ENCODE results near the gene CEP290.
"Not testable (repeated sequence)": the region's sequence is repeated elsewhere in the genome, so short reads cannot be mapped to it uniquely, and the experiment has no call there.

The CEP290 gene

GRCh38 chr12:88144037-88144436 lies 2.1 kb upstream of the CEP290 start:
- no peak for DNase-seq

- DNase-seq, result peak; percentile 14
These were observed 713 bp upstream of the CEP290 start for GRCh38 chr12:88142610-88142991.

DNA sequence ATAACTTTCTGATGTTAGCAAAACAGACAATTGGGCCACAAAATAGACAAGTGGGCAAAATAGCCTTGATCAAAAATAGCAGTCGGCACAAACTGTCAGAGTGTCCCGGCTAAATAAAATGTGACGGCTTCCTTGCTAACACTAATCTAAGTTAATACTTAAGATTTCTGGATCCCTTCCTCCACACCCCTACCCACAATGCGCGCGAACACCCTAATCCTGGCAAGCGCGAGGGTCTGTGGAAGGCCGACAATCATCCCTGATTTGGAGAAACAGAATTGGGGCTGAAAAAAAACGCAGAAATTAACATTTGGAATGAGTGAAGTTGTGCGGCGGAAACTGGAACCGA lies 489 bp downstream of the CEP290 start:
- DNase-seq, result no peak

GRCh38 chr12:88139711-88140110 lies 2.2 kb downstream of the CEP290 start:
- not testable (repeated sequence) for DNase-seq

GRCh38 chr12:88133181-88133580 lies 8.7 kb downstream of the CEP290 start:
- not testable (repeated sequence) for DNase-seq

DNA sequence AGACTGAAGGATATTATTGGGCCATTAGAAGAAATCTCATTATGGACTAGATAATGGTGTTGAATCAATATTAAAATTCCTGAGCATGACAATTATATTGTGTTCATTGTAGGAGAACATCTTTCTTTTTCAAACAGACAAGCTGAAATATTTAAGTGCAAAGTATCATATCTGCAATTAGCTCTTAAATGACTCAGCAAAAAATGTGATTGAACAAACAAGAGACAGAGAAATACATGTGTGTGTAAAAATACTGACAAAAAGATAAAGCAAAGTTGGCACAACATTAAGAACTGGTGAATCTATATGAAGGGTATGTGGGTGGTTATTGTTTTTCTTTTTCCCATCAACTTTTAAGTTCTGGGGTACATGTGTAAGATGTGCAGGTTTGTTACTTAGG lies 9.5 kb downstream of the CEP290 start:
- DNase-seq, result no peak

DNA sequence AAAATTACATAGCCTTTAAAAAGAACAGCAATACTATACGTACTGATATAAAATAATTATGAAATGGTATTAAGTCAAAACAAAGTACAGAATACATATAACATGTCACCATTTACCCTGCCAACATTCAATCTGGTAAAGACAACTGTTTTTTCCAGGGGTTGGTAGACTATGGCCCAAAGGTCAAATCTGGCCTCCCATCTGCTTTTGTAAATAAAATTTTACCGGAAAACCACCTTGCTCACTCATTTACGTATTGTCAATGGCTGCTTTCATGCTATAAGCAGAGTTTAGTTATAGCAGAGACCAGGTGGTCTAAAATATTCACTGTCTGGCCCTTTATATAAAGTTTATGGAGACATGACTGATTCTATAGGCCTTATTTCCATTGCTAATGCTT lies 14.0 kb downstream of the CEP290 start:
- no peak for DNase-seq

DNA sequence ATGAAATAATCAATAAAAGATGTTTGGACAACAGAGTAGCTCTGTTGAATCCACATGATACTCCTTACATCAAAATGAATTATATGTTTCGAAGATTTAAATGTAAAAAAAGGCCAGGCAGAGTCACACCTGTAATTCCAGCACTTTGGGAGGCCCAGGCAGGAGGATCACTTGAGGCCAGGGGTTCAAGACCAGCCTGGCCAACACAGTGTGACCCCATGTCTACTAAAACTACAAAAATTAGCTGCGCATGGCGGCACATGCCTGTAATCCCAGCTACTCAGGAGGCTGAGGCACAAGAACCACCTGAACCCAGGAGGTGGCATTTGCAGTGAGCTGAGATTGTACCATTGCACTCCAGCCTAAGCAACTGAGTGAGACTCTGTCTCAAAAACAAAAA lies 14.8 kb downstream of the CEP290 start:
- DNase-seq, result no peak

DNA sequence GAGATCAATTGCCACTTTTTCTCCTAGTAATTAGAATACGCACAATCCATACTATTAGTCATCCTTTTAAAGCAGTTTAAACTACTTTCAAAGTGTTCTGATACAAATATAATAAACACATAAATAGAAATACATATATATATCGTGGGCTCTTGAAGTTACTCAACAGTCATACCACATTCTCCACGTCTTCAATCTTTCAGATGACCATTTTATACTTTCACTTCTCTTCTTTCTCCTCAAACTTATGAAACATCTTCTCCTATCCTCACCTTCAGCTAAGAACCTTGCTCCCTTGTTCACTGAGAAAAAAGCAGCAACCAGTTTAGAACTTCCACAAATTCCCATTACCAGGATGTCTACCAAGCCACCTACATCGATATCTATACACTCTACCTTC lies 19.2 kb downstream of the CEP290 start:
- no peak for DNase-seq

DNA sequence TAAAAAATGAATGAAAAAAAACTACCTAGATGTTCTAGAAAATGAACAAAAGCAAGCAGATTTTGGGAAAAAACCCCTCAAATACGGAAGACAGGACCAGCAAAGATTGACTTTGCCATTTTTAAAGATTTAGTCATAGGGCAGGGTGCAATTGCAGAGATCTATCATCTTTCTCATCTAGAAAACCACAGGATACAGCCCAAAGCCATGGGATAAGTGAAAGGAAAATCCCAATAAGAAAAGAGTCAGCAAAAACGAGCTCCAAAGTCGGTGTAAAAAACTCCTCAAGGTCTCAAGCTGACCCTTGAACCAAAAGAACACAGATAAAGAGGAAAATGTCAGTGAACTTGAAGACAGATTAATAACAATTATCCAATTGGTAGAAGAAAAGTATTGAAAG lies 28.0 kb downstream of the CEP290 start:
- DNase-seq, result no peak

DNA sequence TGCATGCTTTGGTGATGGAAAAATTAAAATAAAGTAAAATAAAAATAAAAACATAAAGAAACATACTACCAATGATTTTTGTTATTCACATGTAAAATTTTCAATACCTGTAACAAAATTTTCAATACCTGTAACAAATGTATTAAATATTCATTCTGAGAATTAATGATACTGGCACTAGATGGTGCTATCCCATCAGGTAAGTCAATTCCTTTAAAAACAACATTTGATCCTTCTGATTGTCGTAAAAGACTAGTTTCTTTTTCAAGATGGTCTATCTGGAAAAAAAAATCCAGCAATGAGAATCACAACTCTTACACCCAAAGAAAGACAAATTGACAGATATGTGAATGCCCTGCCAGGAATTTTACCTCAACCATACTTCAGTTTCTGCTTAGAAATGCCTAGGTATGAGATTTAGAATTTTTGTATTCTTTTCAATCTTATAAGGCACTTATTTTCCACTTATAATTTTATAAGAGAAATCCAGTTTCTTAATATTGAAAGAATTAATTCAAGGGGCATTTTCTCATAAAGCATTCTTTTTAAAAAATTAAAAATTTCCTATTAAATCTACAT lies 30.7 kb downstream of the CEP290 start:
- peak; percentile 31 for DNase-seq

- no peak for DNase-seq
These were observed 33.9 kb downstream of the CEP290 start for GRCh38 chr12:88108021-88108420.

DNA sequence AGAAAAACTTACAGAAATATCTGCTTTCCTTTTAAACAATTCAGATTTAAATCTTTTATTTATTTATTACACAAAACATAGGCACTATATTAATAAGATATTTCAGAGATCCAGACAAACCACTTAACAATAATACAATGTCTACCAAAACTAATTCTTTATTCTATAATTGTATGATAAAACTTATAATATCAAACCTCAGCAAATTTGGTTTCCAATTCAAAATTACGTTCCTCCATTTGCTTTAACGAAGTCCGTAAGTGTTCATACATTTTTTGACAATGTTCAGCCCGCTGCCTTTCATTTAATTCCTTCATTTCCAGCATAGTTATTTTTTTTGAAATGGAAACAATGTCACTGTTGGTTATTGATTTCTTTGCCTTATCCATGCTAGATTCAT lies 48.3 kb downstream of the CEP290 start:
- DNase-seq, result no peak

DNA sequence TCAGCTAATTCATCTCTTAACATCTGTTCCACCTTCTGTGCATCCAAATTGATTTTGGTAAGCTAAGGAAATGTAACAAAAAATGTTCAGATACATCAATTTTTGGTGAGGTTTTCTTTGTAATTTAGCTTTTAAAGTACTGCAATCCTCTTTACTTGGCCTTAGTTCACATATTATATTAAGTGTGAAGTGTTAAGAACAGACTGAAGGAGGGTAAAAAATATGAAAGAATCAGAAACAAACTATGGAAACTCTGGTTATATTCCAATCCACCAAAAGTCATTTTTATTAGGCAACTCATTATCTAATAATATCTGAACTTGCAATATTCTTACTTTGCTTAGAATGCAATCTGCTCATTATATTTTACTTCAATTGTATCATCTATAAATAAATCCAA lies 49.1 kb downstream of the CEP290 start:
- DNase-seq, result no peak

DNA sequence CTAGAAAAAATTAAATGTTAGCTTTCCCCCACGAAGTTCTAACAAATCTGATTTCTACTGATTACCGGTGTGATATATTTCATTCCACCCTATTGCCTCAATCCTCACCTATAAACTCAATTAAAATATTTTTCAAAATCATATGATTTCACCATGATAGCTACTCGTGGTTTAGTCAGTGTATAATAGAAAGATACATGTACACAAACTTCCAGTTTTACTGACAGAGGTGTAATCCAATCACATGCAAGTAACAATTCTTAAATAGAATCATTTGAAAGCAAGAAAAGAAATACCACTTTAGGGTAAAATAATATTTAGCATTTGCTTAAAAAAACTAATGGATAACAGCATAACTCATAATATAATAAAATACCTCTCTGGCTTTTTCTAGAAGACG lies 57.7 kb downstream of the CEP290 start:
- DNase-seq, result no peak

GRCh38 chr12:88083634-88084033 lies 58.3 kb downstream of the CEP290 start:
- DNase-seq, result no peak

GRCh38 chr12:88081247-88081646 lies 60.6 kb downstream of the CEP290 start:
- DNase-seq, result no peak

DNA sequence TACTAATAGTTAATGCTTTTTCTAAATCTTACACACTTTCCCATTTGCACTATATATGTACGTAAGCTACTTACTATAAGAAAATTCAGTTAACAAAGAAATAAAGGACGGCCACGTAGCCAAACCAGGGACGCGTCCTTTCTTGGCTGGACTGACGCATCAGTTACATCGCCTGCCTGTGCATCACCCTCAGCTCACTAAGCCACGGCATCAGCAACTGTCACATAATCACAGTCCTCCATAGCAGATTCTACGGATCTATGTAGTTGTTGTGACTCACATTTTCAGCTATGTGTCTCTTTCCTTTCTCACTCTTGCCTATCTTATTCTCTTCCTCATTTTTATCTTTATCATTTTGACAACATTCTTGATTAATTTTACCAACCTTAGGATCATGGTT lies 74.6 kb downstream of the CEP290 start:
- no peak for DNase-seq

DNA sequence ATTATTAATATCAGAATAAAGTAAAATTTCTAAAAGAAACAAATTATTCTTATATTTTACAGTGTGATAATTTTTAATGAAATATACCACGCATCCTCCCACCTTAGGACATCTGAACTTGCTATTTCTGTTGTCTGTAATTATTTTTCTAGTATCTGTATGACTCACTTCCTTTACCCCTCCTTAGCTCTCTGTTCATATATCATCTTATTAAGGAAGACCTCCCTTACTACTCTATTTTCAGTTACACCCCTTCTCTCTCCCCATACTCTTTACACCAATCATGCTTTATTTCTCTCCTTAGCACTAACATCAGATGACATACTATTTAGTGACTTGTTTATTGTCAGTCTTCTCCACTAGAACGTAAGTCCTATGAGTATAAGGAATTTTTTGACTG lies 78.5 kb downstream of the CEP290 start:
- peak; percentile 2 for DNase-seq

GRCh38 chr12:88062474-88062873 lies 79.4 kb downstream of the CEP290 start:
- no peak for DNase-seq

- DNase-seq, result no peak
These were observed 83.2 kb downstream of the CEP290 start for GRCh38 chr12:88058719-88059077.

DNA sequence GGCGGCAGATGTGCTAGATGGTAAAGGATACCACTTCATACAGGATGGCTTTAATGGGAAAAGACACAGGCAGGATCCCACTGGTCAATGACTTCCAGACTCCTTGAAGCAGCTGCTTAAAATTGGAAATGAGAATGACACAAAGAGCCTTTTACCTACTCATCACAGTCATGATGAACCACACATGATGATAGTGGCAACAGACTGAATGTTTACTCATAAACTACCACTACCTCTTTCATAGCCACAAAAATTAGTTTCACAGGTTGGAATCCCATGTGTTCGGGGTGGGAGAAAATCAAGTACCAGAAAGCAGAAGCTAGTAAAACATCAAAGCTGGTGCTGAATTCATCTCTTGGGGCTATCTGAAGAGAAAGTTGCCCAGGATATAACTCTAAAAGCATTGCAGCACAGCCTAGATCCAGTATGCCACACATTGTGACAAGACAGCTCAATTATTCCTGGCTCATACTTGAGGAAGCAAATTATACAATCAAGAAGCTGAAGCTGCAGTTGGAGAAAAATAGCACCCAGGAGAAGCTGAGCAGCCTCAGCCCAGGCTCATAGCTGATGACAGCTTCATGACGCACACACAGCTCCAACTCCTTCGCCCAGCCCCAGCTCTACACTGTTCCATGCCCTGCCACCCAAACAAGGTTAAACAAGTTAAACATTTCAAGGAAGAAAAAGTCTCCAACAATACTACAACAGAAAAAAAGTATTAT lies 83.7 kb downstream of the CEP290 start:
- DNase-seq, result no peak

DNA sequence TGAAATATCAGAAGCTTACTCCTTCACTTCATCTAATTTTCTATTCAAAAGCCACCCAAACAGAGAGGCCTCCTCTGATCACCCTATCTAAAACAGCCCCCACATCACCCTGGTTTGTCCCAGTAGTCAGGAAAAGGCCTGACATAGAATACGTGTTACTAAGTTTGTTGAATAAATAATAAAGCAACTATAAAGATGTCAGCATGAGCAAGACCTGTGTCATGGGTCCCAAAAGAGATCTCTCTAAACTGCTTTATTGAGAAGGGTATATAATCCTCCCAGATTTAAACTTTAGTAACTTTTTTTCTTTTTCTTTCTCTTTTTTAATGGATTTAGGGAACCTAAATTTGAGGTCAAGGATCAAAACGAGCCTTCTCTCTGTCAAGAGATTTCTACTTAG lies 85.3 kb downstream of the CEP290 start:
- no peak for DNase-seq

DNA sequence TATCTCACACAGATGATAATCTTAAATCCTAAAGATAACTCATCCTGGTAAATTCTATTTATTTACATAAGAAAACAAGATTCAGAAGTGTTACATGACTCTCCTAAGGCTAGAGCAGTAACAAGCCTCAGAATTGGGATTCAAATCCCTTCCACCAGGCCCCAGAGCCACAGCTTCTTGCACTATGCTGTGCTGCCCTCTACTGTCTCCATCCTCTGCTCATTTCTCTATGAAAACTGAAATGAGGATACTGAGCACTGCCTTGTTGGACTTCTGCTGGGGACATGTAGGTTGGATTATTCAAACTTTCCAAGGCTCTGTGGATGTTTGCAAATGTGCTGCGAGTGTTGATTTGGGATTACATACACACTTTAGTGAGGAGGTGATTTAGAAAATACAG lies 89.2 kb downstream of the CEP290 start:
- peak; percentile 24 for DNase-seq

GRCh38 chr12:88044035-88044434 lies 97.9 kb downstream of the CEP290 start:
- no peak for DNase-seq

Data from activated CD4-positive, alpha-beta T cell treated with anti-CD3 and anti-CD28 coated beads, Interleukin-10, Interleukin-2, amounts not matched to agents 100 ng/mL and 50 ng/mL, durations not matched to agents 16 hours and 8 hours (primary cell).